ENCODE data around the gene MEIS2. TPM values are rescaled to one million over a fixed set of nuclear protein-coding genes. Genes with fewer than 3 reads are reported as not detected.
A peak's percentile ranks its signal among the peaks of the same experiment; 100 is the strongest.

MEIS2 gene
- total and polyA plus RNA-seq, 8 donors: 3.9 to 77.7 (median 25.9) TPM

- H3K4me3 ChIP-seq: no peak overlapping the region
- H3K27ac ChIP-seq: no peak overlapping the region
- TF ChIP-seq CTCF (IDR thresholded peaks at IDR 0.05): no peak
- no peak for TF ChIP-seq POLR2AphosphoS5 (IDR thresholded peaks at IDR 0.05)
- WGBS, 5 donors: 74 to 83% (median 79%) methylated on average over 4 of the region's 4 CpGs
- no peaks in the 10 kb centered on the region for H3K27me3 ChIP-seq
- intact Hi-C loops (cut with DNase I; ENCODE audit: low total_unique reads): no loop called here
- H3K4me1 ChIP-seq: no peaks in the 10 kb centered on the region
- H3K36me3 ChIP-seq: no peaks in the 10 kb centered on the region
- DNase-seq: peak in 1 of 2 donors; percentile 17
- H3K9me3 ChIP-seq: no peaks in the 10 kb centered on the region
Observed at GRCh38 chr15:36863570-36863969, 236.8 kb downstream of the MEIS2 start.

GRCh38 chr15:36860792-36861191 lies 239.6 kb downstream of the MEIS2 start:
- H3K27ac ChIP-seq: no peak overlapping the region
- H3K9me3 ChIP-seq: no peaks in the 10 kb centered on the region
- H3K36me3 ChIP-seq: no peaks in the 10 kb centered on the region
- intact Hi-C loops (cut with DNase I; ENCODE audit: low total_unique reads): no loop called here
- no peak overlapping the region for H3K4me3 ChIP-seq
- no peaks in the 10 kb centered on the region for H3K4me1 ChIP-seq
- TF ChIP-seq POLR2A (IDR thresholded peaks at IDR 0.05) (no peak), CTCF (IDR thresholded peaks at IDR 0.05) (no peak), EP300 (IDR thresholded peaks at IDR 0.05) (no peak), POLR2AphosphoS5 (IDR thresholded peaks at IDR 0.05) (no peak)
- no peaks in the 10 kb centered on the region for H3K27me3 ChIP-seq
- no peak for DNase-seq
- WGBS, 5 donors: 77 to 88% (median 81%) methylated on average over 2 of the region's 2 CpGs

- Histone ChIP-seq H3K4me1 (no peaks in the 10 kb centered on the region), H3K4me3 (no peak overlapping the region), H3K27me3 (no peaks in the 10 kb centered on the region), H3K9me3 (no peaks in the 10 kb centered on the region), H3K27ac (no peak overlapping the region), H3K36me3 (no peaks in the 10 kb centered on the region)
- DNase-seq: peak in 1 of 2 donors; percentile 6
- TF ChIP-seq EP300 (IDR thresholded peaks at IDR 0.05) (no peak), POLR2AphosphoS5 (IDR thresholded peaks at IDR 0.05) (no peak), POLR2A (IDR thresholded peaks at IDR 0.05) (no peak), CTCF (IDR thresholded peaks at IDR 0.05) (no peak)
- intact Hi-C loops (cut with DNase I; ENCODE audit: low total_unique reads): no loop called here
Observed at GRCh38 chr15:36858423-36858822, 241.9 kb downstream of the MEIS2 start.

GRCh38 chr15:36856339-36856973 lies 243.9 kb downstream of the MEIS2 start:
- no peaks in the 10 kb centered on the region for H3K4me1 ChIP-seq
- DNase-seq: no peak
- intact Hi-C loops (cut with DNase I; ENCODE audit: low total_unique reads): no loop called here
- no peaks in the 10 kb centered on the region for H3K27me3 ChIP-seq
- H3K4me3 ChIP-seq: no peak overlapping the region
- WGBS, 5 donors: 71 to 77% (median 75%) methylated on average over 5 to 6 of the region's 6 CpGs
- H3K36me3 ChIP-seq: no peaks in the 10 kb centered on the region
- TF ChIP-seq CTCF (IDR thresholded peaks at IDR 0.05) (no peak), POLR2AphosphoS5 (IDR thresholded peaks at IDR 0.05) (no peak), EP300 (IDR thresholded peaks at IDR 0.05) (no peak), POLR2A (IDR thresholded peaks at IDR 0.05) (no peak)
- no peak overlapping the region for H3K27ac ChIP-seq
- no peaks in the 10 kb centered on the region for H3K9me3 ChIP-seq

Data from stomach (tissue), 9 donors.